NT2/D1 (cell line): Measurements from ENCODE around the gene SLC23A1.
"Not testable (repeated sequence)": the region's sequence is repeated elsewhere in the genome, so short reads cannot be mapped to it uniquely, and the experiment has no call there.

Source experiments
- DNase-seq: peaks from one replicate; pipeline ENCODE4 v3.0.0-alpha.2; 2011; ENCODE audit warnings: low read depth, low spot score
- H3K27me3 ChIP-seq: 2 replicates; pipeline ENCODE4 v1.6.0; 2011; ENCODE audit warnings: mild to moderate bottlenecking; ENCODE audit not compliant: insufficient read length, insufficient read depth
- H3K36me3 ChIP-seq: 2 replicates; pipeline ENCODE4 v1.6.1; 2011; ENCODE audit warnings: mild to moderate bottlenecking, low read length, mixed read lengths; ENCODE audit not compliant: insufficient read depth, insufficient read length
- H3K4me1 ChIP-seq: 2 replicates; pipeline ENCODE4 v1.5.1; 2011; ENCODE audit not compliant: insufficient read depth, insufficient read length
- H3K4me3 ChIP-seq: 2 replicates; pipeline ENCODE4 v1.5.1; 2011; ENCODE audit warnings: low read depth; ENCODE audit not compliant: insufficient read length
- H3K9ac ChIP-seq: 2 replicates; pipeline ENCODE4 v1.6.0; 2011; ENCODE audit warnings: low read depth; ENCODE audit not compliant: insufficient read length
- H3K9me3 ChIP-seq: 2 replicates; pipeline ENCODE4 v1.5.1; 2011; ENCODE audit warnings: mild to moderate bottlenecking, low read length; ENCODE audit not compliant: insufficient read depth
- SUZ12 ChIP-seq: IDR thresholded peaks from 2 replicates; pipeline ENCODE4 v1.6.1; 2011; ENCODE audit not compliant: insufficient read length, insufficient read depth; ENCODE audit errors: extremely low read depth
- YY1 ChIP-seq: IDR thresholded peaks from 2 replicates; pipeline ENCODE4 v1.6.1; 2011; ENCODE audit not compliant: insufficient read length, insufficient read depth
- ZNF274 ChIP-seq: IDR thresholded peaks from 2 replicates; pipeline ENCODE4 v1.6.1; 2011; ENCODE audit warnings: mild to moderate bottlenecking, low read depth, low read length

The SLC23A1 gene

DNA sequence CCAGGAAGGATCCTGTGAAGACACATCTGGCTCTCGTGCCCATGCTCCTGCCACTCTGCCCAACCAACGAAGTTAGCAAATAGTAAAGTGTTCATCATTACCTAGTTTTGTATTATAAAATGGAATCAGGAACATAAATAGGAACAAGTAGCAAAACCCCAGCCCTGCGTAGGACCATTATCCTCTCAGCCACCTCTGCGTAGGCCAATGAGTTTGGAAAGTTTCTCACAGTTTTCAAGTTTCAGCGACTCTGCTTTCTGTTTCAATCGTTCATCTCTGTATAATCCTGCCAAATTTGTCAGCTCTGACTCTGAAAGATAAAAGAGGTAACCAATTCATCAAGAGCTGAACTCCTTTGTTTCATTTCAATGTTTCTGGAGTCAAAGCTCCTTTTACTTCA is 30.9 kb upstream of the SLC23A1 start:
- Histone ChIP-seq H3K4me1 (no peaks in the 10 kb centered on the region), H3K36me3 (peaks cover 26% of the 10 kb centered on the region), H3K9ac (no peak overlapping the region), H3K9me3 (no peaks in the 10 kb centered on the region), H3K4me3 (no peak overlapping the region), H3K27me3 (no peaks in the 10 kb centered on the region)
- no peak for TF ChIP-seq ZNF274
- no peak for TF ChIP-seq YY1
- TF ChIP-seq SUZ12, result no peak
- DNase-seq, result no peak

- TF ChIP-seq ZNF274, result no peak
- no peak for TF ChIP-seq SUZ12
- TF ChIP-seq YY1, result no peak
- no peak overlapping the region for H3K9ac ChIP-seq
- no peak overlapping the region for H3K4me3 ChIP-seq
- no peaks in the 10 kb centered on the region for H3K9me3 ChIP-seq
- no peaks in the 10 kb centered on the region for H3K27me3 ChIP-seq
- no peaks in the 10 kb centered on the region for H3K4me1 ChIP-seq
- no peak for DNase-seq
- peaks cover 20% of the 10 kb centered on the region for H3K36me3 ChIP-seq
These were observed 30.1 kb upstream of the SLC23A1 start for GRCh38 chr5:139413153-139413552.

- TF ChIP-seq SUZ12 (no peak), YY1 (no peak), ZNF274 (no peak)
- no peak for DNase-seq
- peaks cover 2% of the 10 kb centered on the region for H3K4me1 ChIP-seq
- no peaks in the 10 kb centered on the region for H3K27me3 ChIP-seq
- H3K9me3 ChIP-seq, result no peaks in the 10 kb centered on the region
- H3K9ac ChIP-seq, result no peak overlapping the region
- peaks cover 10% of the 10 kb centered on the region for H3K36me3 ChIP-seq
- no peak overlapping the region for H3K4me3 ChIP-seq
These were observed 28.1 kb upstream of the SLC23A1 start for GRCh38 chr5:139410993-139411828.

- H3K9ac ChIP-seq, result no peak overlapping the region
- H3K36me3 ChIP-seq, result peaks cover 9% of the 10 kb centered on the region
These were observed 27.3 kb upstream of the SLC23A1 start for GRCh38 chr5:139410121-139410992.

GRCh38 chr5:139409116-139409515 is 26.0 kb upstream of the SLC23A1 start:
- not testable (repeated sequence) for H3K27me3 ChIP-seq, DNase-seq, H3K36me3 ChIP-seq, H3K4me3 ChIP-seq, H3K4me1 ChIP-seq, H3K9ac ChIP-seq, H3K9me3 ChIP-seq

More at GRCh38 chr5:139410121-139410992, 27.3 kb upstream of the SLC23A1 start:
- Histone ChIP-seq H3K9me3 (no peaks in the 10 kb centered on the region), H3K4me3 (no peak overlapping the region), H3K27me3 (no peaks in the 10 kb centered on the region), H3K4me1 (peaks cover 2% of the 10 kb centered on the region)
- DNase-seq, result no peak
- TF ChIP-seq ZNF274, result no peak
- TF ChIP-seq YY1, result no peak

GRCh38 chr5:139408191-139408590 is 25.1 kb upstream of the SLC23A1 start:
- TF ChIP-seq SUZ12 (no peak), YY1 (no peak), ZNF274 (no peak)
- H3K4me3 ChIP-seq, result no peak overlapping the region
- H3K9me3 ChIP-seq, result no peaks in the 10 kb centered on the region
- H3K27me3 ChIP-seq, result no peaks in the 10 kb centered on the region
- DNase-seq, result no peak
- H3K4me1 ChIP-seq, result peaks cover 2% of the 10 kb centered on the region
- peaks cover 7% of the 10 kb centered on the region for H3K36me3 ChIP-seq
- no peak overlapping the region for H3K9ac ChIP-seq

DNA sequence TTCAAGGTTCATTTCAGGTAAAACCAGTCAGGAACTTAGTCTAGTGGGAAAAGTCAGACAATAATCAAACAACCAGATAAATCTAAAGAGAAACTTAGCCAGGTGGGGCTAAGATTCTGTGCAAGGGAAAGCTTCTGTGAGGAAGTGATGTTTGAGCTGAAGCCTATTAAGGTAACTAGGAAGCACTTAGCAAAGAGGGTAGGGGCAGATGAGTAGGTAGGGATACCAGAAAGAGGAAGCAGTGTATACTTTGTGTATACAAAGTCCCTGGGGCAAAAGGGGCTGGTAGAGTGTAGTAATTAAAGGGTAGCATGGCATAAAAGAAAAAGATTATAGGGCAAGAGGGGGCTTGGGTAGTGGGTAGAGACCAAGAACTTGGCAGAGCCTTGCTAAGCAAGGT is 24.4 kb upstream of the SLC23A1 start:
- TF ChIP-seq SUZ12 (no peak), ZNF274 (no peak), YY1 (no peak)
- Histone ChIP-seq H3K9me3 (no peaks in the 10 kb centered on the region), H3K9ac (no peak overlapping the region), H3K36me3 (peaks cover 2% of the 10 kb centered on the region), H3K27me3 (no peaks in the 10 kb centered on the region), H3K4me1 (peaks cover 2% of the 10 kb centered on the region), H3K4me3 (no peak overlapping the region)
- no peak for DNase-seq
